HepG2 (cell line): ENCODE measurements around the gene HDGF. TPM values are rescaled to one million over a fixed set of nuclear protein-coding genes. Genes with fewer than 3 reads are reported as not detected.
A peak's percentile ranks its signal among the peaks of the same experiment; 100 is the strongest.

Experiments used
- EP300 ChIP-seq, 3 experiments: sonication (generic) in 1 of 3; formaldehyde crosslinking in 1 of 3; IDR thresholded peaks; 2 replicates each; pipeline versions ENCODE4 v1.5.1 to v1.6.1; 2011 to 2020; ENCODE audit warnings: low read depth in 2 of 3, low read length in 2 of 3, borderline replicate concordance in 1 of 3, improper control_type of control experiment in 1 of 3, mild to moderate bottlenecking in 1 of 3, missing genetic modification reagents in 1 of 3, moderate library complexity in 1 of 3
- HCFC1 ChIP-seq: fragments of 150-350 bp; IDR thresholded peaks from 2 replicates; pipeline ENCODE4 v1.6.1; 2014; ENCODE audit warnings: low read depth, low read length
- HNRNPK ChIP-seq: fragments of 200-400 bp; formaldehyde crosslinking; IDR thresholded peaks from 2 replicates; pipeline ENCODE4 v1.6.1; 2018; ENCODE audit warnings: low read length, low read depth, moderate library complexity, mild to moderate bottlenecking; ENCODE audit not compliant: poor library complexity, severe bottlenecking
- KDM2A ChIP-seq: sonication (generic); formaldehyde crosslinking; IDR thresholded peaks from 2 replicates; pipeline ENCODE4 v1.4.0; 2020; ENCODE audit warnings: low read depth, missing genetic modification reagents, borderline replicate concordance
- MED8 ChIP-seq: sonication (generic); formaldehyde crosslinking; IDR thresholded peaks from 2 replicates; pipeline ENCODE4 v1.8.1; 2023; ENCODE audit warnings: mild to moderate bottlenecking, missing genetic modification reagents; ENCODE audit not compliant: insufficient replicate concordance
- RBAK ChIP-seq: sonication (generic); formaldehyde crosslinking; IDR thresholded peaks from 2 replicates; pipeline ENCODE4 v1.5.1; 2020; ENCODE audit warnings: mild to moderate bottlenecking, missing genetic modification reagents
- RBFOX2 ChIP-seq: fragments of 200-400 bp; formaldehyde crosslinking; IDR thresholded peaks from 2 replicates; pipeline ENCODE4 v1.6.1; 2017; ENCODE audit warnings: low read depth, mild to moderate bottlenecking, low read length
- TBX2 ChIP-seq: sonication (generic); formaldehyde crosslinking; IDR thresholded peaks from 2 replicates; pipeline ENCODE4 v1.5.0; 2020; ENCODE audit warnings: missing genetic modification reagents, mild to moderate bottlenecking, borderline replicate concordance
- TFDP2 ChIP-seq: sonication (generic); formaldehyde crosslinking; IDR thresholded peaks from 2 replicates; pipeline ENCODE4 v1.4.0; 2020; ENCODE audit warnings: missing genetic modification reagents
- ZGPAT ChIP-seq: IDR thresholded peaks from 2 replicates; pipeline ENCODE4 v1.6.1; 2016; ENCODE audit warnings: mild to moderate bottlenecking
- ZNF737 ChIP-seq: sonication (generic); formaldehyde crosslinking; IDR thresholded peaks from 2 replicates; pipeline ENCODE4 v1.5.0; 2020; ENCODE audit warnings: missing genetic modification reagents, mild to moderate bottlenecking, borderline replicate concordance
- polyA plus RNA-seq, 8 experiments: library from polyadenylated mRNA; depleted of rRNA in 3 of 8; stranded (reverse) in 7 of 8; unstranded in 1 of 8; fragments of >200 nt; fragmentation: Illumina TruSeq in 4 of 8; extraction: Trizol in 4 of 8; gene quantifications; 2 replicates each; pipeline versions ENCODE4 v1.2.1 to v1.2.3, GENCODE V29; 2011 to 2016; ENCODE audit warnings: low read depth in 4 of 8, missing spikeins in 1 of 8, mixed read lengths in 1 of 8; ENCODE audit not compliant: insufficient read depth in 1 of 8
- total RNA-seq, 5 experiments: library from RNA; depleted of rRNA; stranded (reverse); fragments of >200 nt; fragmentation: Illumina TruSeq; extraction: Trizol; gene quantifications; 2 replicates each; pipeline ENCODE4 v1.2.3, GENCODE V29; 2016; ENCODE audit warnings: low read depth in 1 of 5
- TF ChIP-seq, protein P1 (sequence below): sonication (generic); formaldehyde crosslinking; IDR thresholded peaks from 2 replicates; pipeline ENCODE4 v1.5.1; 2020; ENCODE audit warnings: mild to moderate bottlenecking, missing genetic modification reagents, moderate library complexity

The HDGF gene
- total and polyA plus RNA-seq, 2 of the 13 experiments (the other 11 are each of a cell fraction or from before 2014, with no cell fraction given) = 156 to 196 TPM

DNA sequence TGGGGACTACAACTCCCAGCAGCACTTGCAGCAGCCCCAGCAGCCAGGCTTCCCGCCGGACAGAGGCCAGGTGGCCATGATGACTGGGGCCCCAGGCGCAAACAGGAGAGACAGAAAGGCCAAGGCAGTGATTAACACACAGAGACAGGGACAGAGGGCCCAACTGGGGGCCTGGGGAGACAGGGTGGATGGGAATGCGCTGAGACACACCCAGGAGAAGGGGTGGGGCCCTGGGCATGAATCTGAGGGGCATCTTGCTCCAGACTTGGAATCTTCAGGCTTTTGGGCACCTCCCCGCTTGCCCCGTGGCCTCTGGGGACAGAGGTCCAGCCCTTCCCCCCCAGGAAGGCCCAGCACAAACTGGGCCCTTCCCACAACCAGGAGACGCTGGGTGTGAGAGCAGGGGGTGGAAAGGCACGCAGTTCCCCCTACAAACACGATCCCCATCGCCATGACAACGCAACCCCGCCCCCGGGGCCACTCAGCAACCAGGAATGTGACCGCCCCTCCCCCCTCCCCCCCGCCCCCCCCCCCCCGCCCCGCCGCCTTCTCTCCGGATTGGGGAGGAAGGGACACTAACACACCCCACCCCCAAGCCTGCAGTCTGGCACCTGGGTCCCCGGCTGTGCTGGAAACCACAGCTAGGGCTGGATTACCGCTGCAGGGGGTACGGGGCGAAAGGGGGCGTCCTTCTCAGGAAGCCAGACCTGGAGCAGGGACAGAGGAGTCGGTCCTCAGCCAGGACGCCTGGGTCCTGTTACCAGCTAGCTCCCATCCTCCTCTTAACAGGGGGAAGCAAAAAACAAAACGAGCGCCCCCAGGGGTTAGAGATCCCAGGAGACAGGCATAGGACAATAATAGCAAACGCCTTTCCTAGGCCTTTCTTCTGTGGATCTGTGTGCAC lies 4.5 kb downstream of the HDGF start (continued):
- TF ChIP-seq ZNF737 (CRISPR knock-in tag) (no peak), HNRNPK (peak; percentile 98), RBFOX2 (peak; percentile 64), HCFC1 (peak; percentile 72), TFDP2 (peak; percentile 88), RBAK (no peak), KDM2A (CRISPR knock-in tag) (peak; percentile 51; the same call in 1 of the 2 replicates), TBX2 (peak; percentile 21; the same call in 1 of the 2 replicates), ZGPAT (CRISPR knock-in tag) (peak; percentile 54), EP300 (IDR thresholded peaks at IDR 0.05; ENCODE audit: low read depth in 2 of 2, low read length in 2 of 2) (peak; percentile 20 to 48; a peak in 2 of 4 replicates), EP300 (CRISPR knock-in tag; IDR thresholded peaks at IDR 0.05; ENCODE audit: borderline replicate concordance) (no peak), MED8 (peak; percentile 8)
- TF ChIP-seq, protein P1, sequence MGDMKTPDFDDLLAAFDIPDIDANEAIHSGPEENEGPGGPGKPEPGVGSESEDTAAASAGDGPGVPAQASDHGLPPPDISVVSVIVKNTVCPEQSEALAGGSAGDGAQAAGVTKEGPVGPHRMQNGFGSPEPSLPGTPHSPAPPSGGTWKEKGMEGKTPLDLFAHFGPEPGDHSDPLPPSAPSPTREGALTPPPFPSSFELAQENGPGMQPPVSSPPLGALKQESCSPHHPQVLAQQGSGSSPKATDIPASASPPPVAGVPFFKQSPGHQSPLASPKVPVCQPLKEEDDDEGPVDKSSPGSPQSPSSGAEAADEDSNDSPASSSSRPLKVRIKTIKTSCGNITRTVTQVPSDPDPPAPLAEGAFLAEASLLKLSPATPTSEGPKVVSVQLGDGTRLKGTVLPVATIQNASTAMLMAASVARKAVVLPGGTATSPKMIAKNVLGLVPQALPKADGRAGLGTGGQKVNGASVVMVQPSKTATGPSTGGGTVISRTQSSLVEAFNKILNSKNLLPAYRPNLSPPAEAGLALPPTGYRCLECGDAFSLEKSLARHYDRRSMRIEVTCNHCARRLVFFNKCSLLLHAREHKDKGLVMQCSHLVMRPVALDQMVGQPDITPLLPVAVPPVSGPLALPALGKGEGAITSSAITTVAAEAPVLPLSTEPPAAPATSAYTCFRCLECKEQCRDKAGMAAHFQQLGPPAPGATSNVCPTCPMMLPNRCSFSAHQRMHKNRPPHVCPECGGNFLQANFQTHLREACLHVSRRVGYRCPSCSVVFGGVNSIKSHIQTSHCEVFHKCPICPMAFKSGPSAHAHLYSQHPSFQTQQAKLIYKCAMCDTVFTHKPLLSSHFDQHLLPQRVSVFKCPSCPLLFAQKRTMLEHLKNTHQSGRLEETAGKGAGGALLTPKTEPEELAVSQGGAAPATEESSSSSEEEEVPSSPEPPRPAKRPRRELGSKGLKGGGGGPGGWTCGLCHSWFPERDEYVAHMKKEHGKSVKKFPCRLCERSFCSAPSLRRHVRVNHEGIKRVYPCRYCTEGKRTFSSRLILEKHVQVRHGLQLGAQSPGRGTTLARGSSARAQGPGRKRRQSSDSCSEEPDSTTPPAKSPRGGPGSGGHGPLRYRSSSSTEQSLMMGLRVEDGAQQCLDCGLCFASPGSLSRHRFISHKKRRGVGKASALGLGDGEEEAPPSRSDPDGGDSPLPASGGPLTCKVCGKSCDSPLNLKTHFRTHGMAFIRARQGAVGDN (CRISPR knock-in tag) = peak; percentile 76
